ENCODE data around the gene MPPED1. TPM values are rescaled to one million over a fixed set of nuclear protein-coding genes. Genes with fewer than 3 reads are reported as not detected.

Gene MPPED1
- total RNA-seq (2022; extraction: Qiagen RNA extraction) = 0.07 TPM in 1 of 5 replicates, not detected in the others

GRCh38 chr22:43411869-43412807, at the start of gene MPPED1:
MPPED1 (plus strand) TSS chr22:43412014; CDS start chr22:43424986, 12,972 bp downstream.

Other genes with a start within 250 kb of the MPPED1 start
- 21.2 to 23.7 TPM (median 22.0 TPM) in 5 replicates for gene TTLL12, start 224.9 kb upstream of the MPPED1 start, total RNA-seq (2022; extraction: Qiagen RNA extraction)
- 0.08 to 0.24 TPM (median 0.13 TPM) in 5 replicates for gene SCUBE1, start 68.6 kb upstream of the MPPED1 start, total RNA-seq (2022; extraction: Qiagen RNA extraction)